Neural progenitor cell (in vitro differentiated cells): Measurements from ENCODE around the gene GPD2. TPM values are rescaled to one million over a fixed set of nuclear protein-coding genes. Genes with fewer than 3 reads are reported as not detected.

Experiments used
- DNase-seq: peaks from one replicate; pipeline ENCODE4 v3.0.0-alpha.2; 2016; ENCODE audit warnings: low spot score
- H2AFZ ChIP-seq: fragments of 200-600 bp; sonication (generic); replicated peaks from 2 replicates; pipeline ENCODE4 v1.6.1; 2016; ENCODE audit warnings: antibody characterized with exemption
- H3F3A ChIP-seq: fragments of 200-600 bp; sonication (generic); 2 replicates; pipeline ENCODE4 v1.6.1; 2016; ENCODE audit warnings: antibody characterized with exemption, low read depth
- H3K27ac ChIP-seq: fragments of 200-600 bp; sonication (generic); 2 replicates; pipeline ENCODE4 v1.5.1; 2016; ENCODE audit warnings: mild to moderate bottlenecking
- H3K27me3 ChIP-seq: fragments of 200-600 bp; sonication (generic); 2 replicates; pipeline ENCODE4 v1.6.1; 2016; ENCODE audit warnings: mild to moderate bottlenecking, moderate library complexity
- H3K36me3 ChIP-seq: fragments of 200-600 bp; sonication (generic); 2 replicates; pipeline ENCODE4 v1.5.1; 2016
- H3K4me1 ChIP-seq: fragments of 200-600 bp; sonication (generic); 2 replicates; pipeline ENCODE4 v1.6.1; 2016; ENCODE audit warnings: mixed run types
- H3K4me2 ChIP-seq: fragments of 200-600 bp; sonication (generic); 2 replicates; pipeline ENCODE4 v1.6.1; 2016
- H3K4me3 ChIP-seq: fragments of 200-600 bp; sonication (generic); 2 replicates; pipeline ENCODE4 v1.5.1; 2016
- H3K79me2 ChIP-seq: fragments of 200-600 bp; sonication (generic); 2 replicates; pipeline ENCODE4 v1.6.1; 2016; ENCODE audit warnings: low read depth
- H3K9ac ChIP-seq: fragments of 200-600 bp; sonication (generic); 2 replicates; pipeline ENCODE4 v1.6.1; 2016
- H3K9me3 ChIP-seq: fragments of 200-600 bp; sonication (generic); 2 replicates; pipeline ENCODE4 v1.5.1; 2016; ENCODE audit warnings: low read depth
- H4K20me1 ChIP-seq: fragments of 200-600 bp; sonication (generic); 2 replicates; pipeline ENCODE4 v1.6.1; 2016; ENCODE audit warnings: low read depth
- H3K27ac Mint-ChIP-seq: 3 replicates; pipeline ENCODE4 v1.8.0; 2021; ENCODE audit warnings: mixed read lengths
- H3K27me3 Mint-ChIP-seq: 2 replicates; pipeline ENCODE4 v1.8.0; 2022; ENCODE audit warnings: low read depth, mild to moderate bottlenecking, inconsistent platforms, moderate library complexity, mixed read lengths; ENCODE audit not compliant: insufficient read depth
- H3K36me3 Mint-ChIP-seq: 3 replicates; pipeline ENCODE4 v1.8.0; 2021; ENCODE audit warnings: mixed read lengths
- H3K4me1 Mint-ChIP-seq: 3 replicates; pipeline ENCODE4 v1.8.0; 2021; ENCODE audit warnings: mixed read lengths
- H3K4me3 Mint-ChIP-seq: 3 replicates; pipeline ENCODE4 v1.8.0; 2021; ENCODE audit warnings: mild to moderate bottlenecking, moderate library complexity, mixed read lengths
- H3K9me3 Mint-ChIP-seq: 3 replicates; pipeline ENCODE4 v1.8.0; 2020; ENCODE audit warnings: mixed read lengths
- EZH2 ChIP-seq: fragments of 200-600 bp; sonication (generic); IDR thresholded peaks from 2 replicates; pipeline ENCODE4 v1.6.1; 2017; ENCODE audit warnings: antibody characterized with exemption, mild to moderate bottlenecking, moderate library complexity
- EZH2phosphoT487 ChIP-seq: fragments of 200-600 bp; sonication (generic); IDR thresholded peaks from 2 replicates; pipeline ENCODE4 v1.6.1; 2017; ENCODE audit warnings: antibody characterized with exemption
- total RNA-seq: library from RNA; depleted of rRNA; stranded (reverse); fragments of >200 nt; gene quantifications from 2 replicates; pipeline ENCODE4 v1.2.3, GENCODE V29; 2015; ENCODE audit warnings: low replicate concordance
- TF ChIP-seq, protein P1 (sequence below): fragments of 200-600 bp; sonication (generic); IDR thresholded peaks from 2 replicates; pipeline ENCODE4 v1.5.1; 2017; ENCODE audit warnings: antibody characterized with exemption, mild to moderate bottlenecking

GPD2 gene
- total RNA-seq, 1 donor from 2014 or later: 176 TPM

DNA sequence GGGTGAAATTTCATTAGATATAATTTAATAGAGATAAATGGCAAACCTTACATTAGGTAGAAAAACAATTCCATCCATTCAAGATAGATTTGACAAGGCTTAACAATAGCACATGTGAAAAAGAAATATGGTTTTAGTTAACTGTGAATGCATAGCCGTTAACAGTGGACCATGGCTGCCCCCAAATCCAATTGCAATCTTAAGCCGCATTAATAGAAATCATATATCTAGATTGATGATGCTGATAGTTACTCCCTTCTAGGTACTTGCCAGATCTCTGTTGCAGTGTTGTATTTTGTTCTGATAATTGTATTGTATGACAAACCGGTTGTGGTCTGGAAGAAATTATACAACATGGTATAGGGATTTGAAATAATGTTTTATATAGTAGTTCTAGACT, 139.8 kb downstream of the GPD2 start:
- Histone ChIP-seq H3K79me2 (no peaks in the 10 kb centered on the region), H3K4me3 (no peak overlapping the region), H3K27ac (no peak overlapping the region), H4K20me1 (no peaks in the 10 kb centered on the region), H3K4me1 (no peaks in the 10 kb centered on the region), H3K36me3 (no peaks in the 10 kb centered on the region), H3K27me3 (no peaks in the 10 kb centered on the region), H3K4me2 (no peak overlapping the region), H2AFZ (no peak overlapping the region), H3F3A (no peaks in the 10 kb centered on the region), H3K9ac (no peak overlapping the region), H3K9me3 (no peaks in the 10 kb centered on the region)
- peaks cover 7% of the 10 kb centered on the region for H3K36me3 Mint-ChIP-seq
- no peak overlapping the region for H3K27ac Mint-ChIP-seq
- TF ChIP-seq EZH2 (no peak), EZH2phosphoT487 (no peak)
- TF ChIP-seq, protein P1, sequence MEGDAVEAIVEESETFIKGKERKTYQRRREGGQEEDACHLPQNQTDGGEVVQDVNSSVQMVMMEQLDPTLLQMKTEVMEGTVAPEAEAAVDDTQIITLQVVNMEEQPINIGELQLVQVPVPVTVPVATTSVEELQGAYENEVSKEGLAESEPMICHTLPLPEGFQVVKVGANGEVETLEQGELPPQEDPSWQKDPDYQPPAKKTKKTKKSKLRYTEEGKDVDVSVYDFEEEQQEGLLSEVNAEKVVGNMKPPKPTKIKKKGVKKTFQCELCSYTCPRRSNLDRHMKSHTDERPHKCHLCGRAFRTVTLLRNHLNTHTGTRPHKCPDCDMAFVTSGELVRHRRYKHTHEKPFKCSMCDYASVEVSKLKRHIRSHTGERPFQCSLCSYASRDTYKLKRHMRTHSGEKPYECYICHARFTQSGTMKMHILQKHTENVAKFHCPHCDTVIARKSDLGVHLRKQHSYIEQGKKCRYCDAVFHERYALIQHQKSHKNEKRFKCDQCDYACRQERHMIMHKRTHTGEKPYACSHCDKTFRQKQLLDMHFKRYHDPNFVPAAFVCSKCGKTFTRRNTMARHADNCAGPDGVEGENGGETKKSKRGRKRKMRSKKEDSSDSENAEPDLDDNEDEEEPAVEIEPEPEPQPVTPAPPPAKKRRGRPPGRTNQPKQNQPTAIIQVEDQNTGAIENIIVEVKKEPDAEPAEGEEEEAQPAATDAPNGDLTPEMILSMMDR: no peak
- no peak overlapping the region for H3K4me3 Mint-ChIP-seq
- H3K27me3 Mint-ChIP-seq: no peaks in the 10 kb centered on the region
- DNase-seq: no peak
- no peaks in the 10 kb centered on the region for H3K9me3 Mint-ChIP-seq
- H3K4me1 Mint-ChIP-seq: peaks cover 3% of the 10 kb centered on the region

DNA sequence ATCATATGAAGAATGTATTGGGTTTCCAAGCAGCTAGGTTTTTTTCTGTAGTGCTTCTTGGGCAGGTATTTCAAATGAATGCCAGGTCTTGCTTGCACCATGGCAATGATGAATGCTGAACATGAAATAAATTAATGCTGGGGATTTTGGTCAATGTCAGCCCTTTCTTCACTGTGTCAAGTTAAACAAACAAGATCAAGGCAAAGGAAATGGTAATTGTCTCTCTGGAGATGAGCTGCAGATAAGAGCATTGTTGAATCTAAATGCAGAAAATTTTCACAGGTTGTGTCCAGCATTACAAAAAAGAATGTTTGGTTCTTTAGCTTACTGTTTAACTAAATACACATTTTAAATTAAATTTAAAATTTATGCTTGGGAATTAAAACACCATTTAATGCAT, 144.3 kb downstream of the GPD2 start:
- H3K4me2 ChIP-seq: no peak overlapping the region
- peaks cover 17% of the 10 kb centered on the region for H3K4me1 ChIP-seq
- DNase-seq: no peak
- no peak overlapping the region for H3K27ac Mint-ChIP-seq
- no peaks in the 10 kb centered on the region for H3K27me3 Mint-ChIP-seq
- H3K9ac ChIP-seq: no peak overlapping the region
- no peak overlapping the region for H2AFZ ChIP-seq
- H3K4me1 Mint-ChIP-seq: peaks cover 3% of the 10 kb centered on the region
- H3K36me3 ChIP-seq: no peaks in the 10 kb centered on the region
- no peaks in the 10 kb centered on the region for H3K79me2 ChIP-seq
- H3F3A ChIP-seq: no peaks in the 10 kb centered on the region
- TF ChIP-seq EZH2phosphoT487 (no peak), EZH2 (no peak)
- TF ChIP-seq, protein P1: no peak
- no peaks in the 10 kb centered on the region for H4K20me1 ChIP-seq
- H3K27ac ChIP-seq: no peak overlapping the region
- H3K36me3 Mint-ChIP-seq: no peaks in the 10 kb centered on the region
- no peak overlapping the region for H3K4me3 Mint-ChIP-seq
- no peaks in the 10 kb centered on the region for H3K9me3 Mint-ChIP-seq
- H3K9me3 ChIP-seq: no peaks in the 10 kb centered on the region
- H3K4me3 ChIP-seq: no peak overlapping the region
- H3K27me3 ChIP-seq: no peaks in the 10 kb centered on the region

DNA sequence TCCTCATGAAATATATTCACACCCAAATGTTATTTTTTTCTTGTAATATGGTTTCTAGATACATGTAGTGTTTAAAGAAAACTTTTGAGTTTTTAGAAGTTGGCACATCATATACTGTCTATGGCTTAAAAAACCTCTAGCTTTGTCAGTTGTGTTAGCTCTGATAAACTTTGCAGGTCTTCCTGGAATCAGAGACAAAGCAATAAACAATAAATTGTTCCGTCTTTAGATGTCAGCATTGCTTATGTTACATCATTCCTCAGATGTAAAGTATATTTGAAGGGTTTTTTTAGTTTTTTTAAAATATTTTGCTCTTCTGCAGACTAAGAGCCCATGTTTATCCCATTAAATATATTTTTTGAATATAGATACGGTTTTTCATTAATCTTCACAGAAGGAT, 145.1 kb downstream of the GPD2 start:
- TF ChIP-seq, protein P1: no peak
- no peak for TF ChIP-seq EZH2
- TF ChIP-seq EZH2phosphoT487: no peak
- no peak overlapping the region for H3K4me2 ChIP-seq
- no peak overlapping the region for H3K27ac ChIP-seq
- no peak overlapping the region for H3K27ac Mint-ChIP-seq
- no peaks in the 10 kb centered on the region for H4K20me1 ChIP-seq
- H3K9ac ChIP-seq: no peak overlapping the region
- H3K4me3 Mint-ChIP-seq: no peak overlapping the region
- H3F3A ChIP-seq: no peaks in the 10 kb centered on the region
- no peak overlapping the region for H2AFZ ChIP-seq
- no peaks in the 10 kb centered on the region for H3K36me3 Mint-ChIP-seq
- peaks cover 3% of the 10 kb centered on the region for H3K4me1 Mint-ChIP-seq
- peaks cover 17% of the 10 kb centered on the region for H3K4me1 ChIP-seq
- no peaks in the 10 kb centered on the region for H3K9me3 Mint-ChIP-seq
- no peak overlapping the region for H3K4me3 ChIP-seq
- DNase-seq: no peak
- no peaks in the 10 kb centered on the region for H3K36me3 ChIP-seq
- H3K27me3 ChIP-seq: no peaks in the 10 kb centered on the region
- no peaks in the 10 kb centered on the region for H3K79me2 ChIP-seq
- no peaks in the 10 kb centered on the region for H3K27me3 Mint-ChIP-seq
- H3K9me3 ChIP-seq: no peaks in the 10 kb centered on the region
